ENCODE measurements around the gene PRDM16.

Gene PRDM16

DNA sequence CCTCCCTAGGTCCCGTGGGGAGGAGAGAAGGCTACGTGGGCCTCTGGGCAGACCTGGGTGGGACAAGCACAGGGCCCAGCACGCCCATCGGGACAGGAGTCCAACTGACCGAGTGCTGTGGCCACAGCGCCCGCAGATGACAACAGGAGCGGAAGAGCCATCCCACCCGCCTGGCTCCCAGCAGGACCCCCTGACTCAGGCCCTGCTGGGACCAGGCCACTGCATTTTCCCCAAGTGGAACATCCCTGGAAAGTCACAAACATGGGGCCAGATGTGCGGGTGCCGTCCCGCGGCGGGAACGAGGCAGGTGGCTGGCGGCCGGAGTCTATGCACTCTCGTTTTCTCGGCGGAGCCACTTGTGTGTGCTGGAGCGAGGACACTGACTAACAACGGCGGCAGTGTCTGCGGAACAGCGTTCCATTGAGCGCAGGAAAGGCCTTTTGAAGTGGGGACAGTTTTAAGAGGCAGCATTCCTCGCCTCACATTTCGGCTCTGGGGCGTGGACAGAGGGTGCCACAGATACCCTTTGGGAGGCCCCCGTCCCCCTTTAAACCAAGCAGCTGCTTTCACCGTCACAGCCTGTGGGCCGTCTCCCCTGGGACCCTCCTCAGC, 291.7 kb downstream of the PRDM16 start:
- in situ Hi-C loops (cut with MboI; ENCODE audit: low sequenced_read_pairs, unreplicated experiment) = no loop called here
- no peak for DNase-seq (ENCODE audit: low spot score)
- TF ChIP-seq, protein P1, sequence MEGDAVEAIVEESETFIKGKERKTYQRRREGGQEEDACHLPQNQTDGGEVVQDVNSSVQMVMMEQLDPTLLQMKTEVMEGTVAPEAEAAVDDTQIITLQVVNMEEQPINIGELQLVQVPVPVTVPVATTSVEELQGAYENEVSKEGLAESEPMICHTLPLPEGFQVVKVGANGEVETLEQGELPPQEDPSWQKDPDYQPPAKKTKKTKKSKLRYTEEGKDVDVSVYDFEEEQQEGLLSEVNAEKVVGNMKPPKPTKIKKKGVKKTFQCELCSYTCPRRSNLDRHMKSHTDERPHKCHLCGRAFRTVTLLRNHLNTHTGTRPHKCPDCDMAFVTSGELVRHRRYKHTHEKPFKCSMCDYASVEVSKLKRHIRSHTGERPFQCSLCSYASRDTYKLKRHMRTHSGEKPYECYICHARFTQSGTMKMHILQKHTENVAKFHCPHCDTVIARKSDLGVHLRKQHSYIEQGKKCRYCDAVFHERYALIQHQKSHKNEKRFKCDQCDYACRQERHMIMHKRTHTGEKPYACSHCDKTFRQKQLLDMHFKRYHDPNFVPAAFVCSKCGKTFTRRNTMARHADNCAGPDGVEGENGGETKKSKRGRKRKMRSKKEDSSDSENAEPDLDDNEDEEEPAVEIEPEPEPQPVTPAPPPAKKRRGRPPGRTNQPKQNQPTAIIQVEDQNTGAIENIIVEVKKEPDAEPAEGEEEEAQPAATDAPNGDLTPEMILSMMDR (IDR thresholded peaks at IDR 0.05; ENCODE audit: borderline replicate concordance, control extremely low read depth, extremely low read depth, insufficient read depth, missing control alignments) = no peak

DNA sequence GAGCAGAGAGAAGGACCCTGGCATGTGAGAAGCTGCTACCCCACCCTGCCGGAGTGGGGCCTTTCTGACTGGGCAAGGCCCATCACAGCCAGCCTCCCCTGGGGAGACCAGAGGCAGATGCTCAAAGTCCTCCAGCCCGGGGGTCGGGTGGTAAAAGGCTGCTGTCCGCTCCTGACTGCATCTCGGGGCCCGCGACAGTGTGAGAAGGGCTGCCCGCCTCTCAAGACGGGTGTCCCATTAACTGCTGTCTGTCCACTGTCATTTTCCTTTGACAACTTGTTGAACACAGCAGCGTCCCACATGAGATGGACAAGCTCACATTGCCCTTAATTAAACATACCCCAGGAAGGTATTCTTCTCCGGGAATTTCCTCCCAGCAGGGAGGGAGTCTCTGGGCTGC, 294.0 kb downstream of the PRDM16 start:
- no peak for DNase-seq (ENCODE audit: low spot score)
- in situ Hi-C loops (cut with MboI; ENCODE audit: low sequenced_read_pairs, unreplicated experiment) = no loop called here
- TF ChIP-seq, protein P1 (IDR thresholded peaks at IDR 0.05; ENCODE audit: borderline replicate concordance, control extremely low read depth, extremely low read depth, insufficient read depth, missing control alignments) = no peak

- in situ Hi-C loops (cut with MboI; ENCODE audit: low sequenced_read_pairs, unreplicated experiment) = no loop called here
- no peak for DNase-seq (ENCODE audit: low spot score)
- TF ChIP-seq, protein P1 (IDR thresholded peaks at IDR 0.05; ENCODE audit: borderline replicate concordance, control extremely low read depth, extremely low read depth, insufficient read depth, missing control alignments) = no peak
Observed at GRCh38 chr1:3363756-3364155, 294.8 kb downstream of the PRDM16 start.

DNA sequence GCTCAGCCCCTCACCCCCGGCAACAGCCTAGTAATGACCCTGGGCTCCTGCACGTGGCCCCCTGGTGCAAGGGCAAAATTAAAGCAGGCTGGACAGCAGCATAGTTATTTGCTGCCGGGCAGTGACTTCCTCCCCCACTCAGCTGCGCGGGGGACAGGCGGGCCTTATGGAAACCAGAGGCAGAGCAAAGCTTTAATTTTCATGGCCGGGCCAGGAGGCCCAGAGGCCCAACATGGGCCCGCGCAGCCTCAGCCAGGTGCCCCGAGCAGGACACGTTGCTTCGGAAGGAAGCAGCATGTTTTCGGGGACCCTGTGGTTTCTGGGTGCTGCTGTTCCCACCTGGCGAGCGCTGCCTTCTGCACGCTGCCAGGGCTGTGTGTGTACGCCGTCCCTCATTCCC, 295.5 kb downstream of the PRDM16 start:
- TF ChIP-seq, protein P1 (IDR thresholded peaks at IDR 0.05; ENCODE audit: borderline replicate concordance, control extremely low read depth, extremely low read depth, insufficient read depth, missing control alignments) = no peak
- in situ Hi-C loops (cut with MboI; ENCODE audit: low sequenced_read_pairs, unreplicated experiment) = no loop called here
- DNase-seq (ENCODE audit: low spot score) = no peak

DNA sequence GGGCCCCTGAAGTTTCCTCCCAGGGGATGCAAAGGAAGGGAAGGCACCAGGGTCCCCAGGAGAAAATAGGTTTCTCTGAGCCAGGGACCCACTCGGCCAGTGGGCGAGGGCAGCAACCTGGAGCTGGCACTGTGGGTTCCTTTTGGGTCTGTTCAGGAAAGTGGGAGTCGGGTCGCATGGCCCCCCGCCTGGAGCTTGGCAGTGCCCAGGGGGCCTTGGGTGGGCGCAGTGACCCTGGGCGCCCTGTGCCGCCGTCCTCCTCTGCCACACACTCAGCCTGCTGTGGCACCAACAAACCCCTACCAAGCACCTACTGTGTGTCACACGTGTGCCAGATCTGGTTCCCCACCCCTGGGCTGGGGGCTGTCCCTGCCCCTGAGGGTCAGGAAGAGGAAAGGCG, 296.0 kb downstream of the PRDM16 start:
- in situ Hi-C loops (cut with MboI; ENCODE audit: low sequenced_read_pairs, unreplicated experiment) = no loop called here
- TF ChIP-seq, protein P1 (IDR thresholded peaks at IDR 0.05; ENCODE audit: borderline replicate concordance, control extremely low read depth, extremely low read depth, insufficient read depth, missing control alignments) = no peak
- no peak for DNase-seq (ENCODE audit: low spot score)

- TF ChIP-seq, protein P1 (IDR thresholded peaks at IDR 0.05; ENCODE audit: borderline replicate concordance, control extremely low read depth, extremely low read depth, insufficient read depth, missing control alignments) = no peak
- in situ Hi-C loops (cut with MboI; ENCODE audit: low sequenced_read_pairs, unreplicated experiment) = no loop called here
- DNase-seq (ENCODE audit: low spot score) = no peak
Observed at GRCh38 chr1:3365523-3366125, 296.6 kb downstream of the PRDM16 start.
